Stimulated activated CD4-positive, alpha-beta T cell treated with anti-CD3 and anti-CD28 coated beads, Interleukin-15, amount 100 ng/mL, for 24 hours (primary cell): ENCODE data around the gene UNC5A.

Source experiments
- DNase-seq: peaks from one replicate; pipeline ENCODE4 v3.0.0-alpha.2; 2020

Gene UNC5A

DNA sequence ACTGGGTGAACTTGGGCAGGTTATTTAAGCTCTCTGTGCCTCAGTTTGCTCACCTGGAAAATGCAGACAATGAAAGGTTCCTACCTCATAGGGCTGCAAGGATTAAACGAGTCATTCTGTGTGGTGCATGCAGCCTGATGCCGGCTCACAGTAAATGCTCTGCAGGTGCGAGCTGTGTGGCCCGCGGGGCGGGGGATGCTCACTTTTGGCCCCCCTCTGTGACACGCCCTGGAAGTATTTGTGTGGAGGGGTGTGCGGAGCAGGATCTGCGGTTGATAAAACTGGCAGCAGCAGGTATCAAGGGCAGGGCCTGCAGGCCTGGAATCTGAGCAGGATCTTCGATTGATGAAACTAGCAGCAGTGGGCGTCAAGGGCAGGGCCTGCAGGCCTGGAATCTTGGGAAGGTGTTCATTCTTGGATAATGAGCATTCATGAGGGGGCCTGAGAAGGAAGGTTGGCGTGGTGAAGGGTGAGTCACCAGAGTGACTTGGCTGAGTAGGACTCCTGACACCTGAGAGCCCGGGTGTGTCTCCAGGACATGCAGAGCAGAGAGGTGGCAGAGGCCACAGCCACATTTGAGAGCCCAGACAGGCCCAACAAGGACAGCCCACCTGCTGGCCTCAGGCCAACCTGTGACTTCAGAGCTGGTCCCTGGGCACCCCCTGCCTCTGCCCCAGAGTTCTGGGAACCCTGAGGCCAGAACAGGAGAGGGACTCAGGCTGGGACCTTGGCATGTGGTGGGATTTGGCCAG is 11.9 kb downstream of the UNC5A start:
- DNase-seq: no peak

GRCh38 chr5:176822793-176823481 is 12.6 kb downstream of the UNC5A start:
- no peak for DNase-seq

- no peak for DNase-seq
Measured at GRCh38 chr5:176823869-176824412, 13.6 kb downstream of the UNC5A start.

- no peak for DNase-seq
Measured at GRCh38 chr5:176824604-176825003, 14.2 kb downstream of the UNC5A start.

DNA sequence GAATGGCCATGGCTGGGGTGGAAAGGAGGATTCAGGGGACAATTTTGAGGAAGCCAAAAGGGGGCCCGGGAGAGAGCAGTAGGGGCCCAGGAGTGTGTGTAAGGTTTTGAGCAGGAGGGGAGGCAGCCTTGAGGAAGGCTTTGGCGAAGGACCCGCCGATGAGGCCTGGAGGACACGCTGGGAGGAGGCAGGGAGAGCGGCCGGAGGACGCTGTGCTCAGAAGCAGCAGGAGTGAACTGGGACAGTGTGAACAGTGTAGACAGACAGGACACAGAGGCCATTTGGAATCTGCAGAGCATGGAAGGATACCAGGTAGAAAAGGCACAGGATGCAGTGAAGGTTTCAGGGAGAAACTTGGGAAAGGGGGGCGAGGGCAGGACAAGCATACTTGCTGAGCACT is 14.9 kb downstream of the UNC5A start:
- DNase-seq: no peak

- DNase-seq: no peak
Measured at GRCh38 chr5:176825957-176826356, 15.6 kb downstream of the UNC5A start.

DNA sequence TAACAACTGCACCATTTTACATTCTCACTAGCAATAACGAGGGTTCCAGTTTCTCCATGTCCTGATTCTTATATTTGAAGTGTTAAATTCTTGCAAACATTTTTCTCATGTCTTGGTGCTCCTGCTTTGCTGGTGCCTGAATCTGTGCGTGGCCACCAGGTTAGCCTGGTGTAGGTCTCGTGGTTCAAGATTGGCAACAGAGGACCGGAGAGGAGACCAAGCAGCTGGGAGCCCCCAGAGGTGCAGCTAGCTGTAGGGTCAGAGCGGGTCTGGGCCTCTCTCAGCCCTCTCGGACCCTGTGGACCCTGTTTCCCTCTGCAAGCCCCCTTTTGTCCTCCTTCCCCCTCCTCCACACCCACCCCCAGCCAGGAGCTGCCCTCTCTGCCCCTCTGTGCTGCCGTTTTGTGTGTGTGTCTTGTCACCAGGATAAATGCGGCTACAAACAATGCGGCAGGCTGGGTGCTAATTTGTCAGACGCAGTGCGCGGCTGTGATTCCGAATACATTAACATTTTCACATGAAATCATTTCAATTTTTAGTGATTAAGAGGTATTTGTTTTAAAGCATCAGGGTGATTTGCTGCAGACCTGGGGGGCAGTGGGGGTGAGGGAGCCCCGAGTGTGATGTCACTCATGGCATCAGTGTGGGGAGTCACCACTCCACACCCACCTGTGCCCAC is 17.5 kb downstream of the UNC5A start:
- no peak for DNase-seq

GRCh38 chr5:176829320-176829719 is 19.0 kb downstream of the UNC5A start:
- DNase-seq: no peak

GRCh38 chr5:176830422-176830994 is 20.1 kb downstream of the UNC5A start:
- no peak for DNase-seq

GRCh38 chr5:176830995-176831423 is 20.6 kb downstream of the UNC5A start:
- DNase-seq: no peak

DNA sequence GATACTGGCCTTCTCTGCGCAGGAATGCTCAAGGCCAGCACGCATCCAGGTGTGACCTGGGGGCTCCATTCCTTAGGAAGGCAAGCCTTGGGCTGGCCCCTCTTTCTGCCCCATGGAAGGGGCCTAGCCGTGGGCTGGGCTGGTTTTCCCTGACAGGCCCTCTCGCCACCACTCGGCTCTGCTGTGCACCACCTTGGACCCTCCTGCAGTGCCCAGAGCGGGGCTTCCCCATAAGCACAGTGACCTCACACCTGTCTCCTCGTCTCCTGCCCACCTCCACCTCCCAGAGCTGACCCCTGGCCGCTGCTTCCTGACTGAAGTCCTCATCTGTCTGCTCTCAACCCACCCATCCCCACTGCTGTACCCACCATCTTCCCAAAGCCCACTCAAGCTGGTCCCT is 21.1 kb downstream of the UNC5A start:
- DNase-seq: no peak

DNA sequence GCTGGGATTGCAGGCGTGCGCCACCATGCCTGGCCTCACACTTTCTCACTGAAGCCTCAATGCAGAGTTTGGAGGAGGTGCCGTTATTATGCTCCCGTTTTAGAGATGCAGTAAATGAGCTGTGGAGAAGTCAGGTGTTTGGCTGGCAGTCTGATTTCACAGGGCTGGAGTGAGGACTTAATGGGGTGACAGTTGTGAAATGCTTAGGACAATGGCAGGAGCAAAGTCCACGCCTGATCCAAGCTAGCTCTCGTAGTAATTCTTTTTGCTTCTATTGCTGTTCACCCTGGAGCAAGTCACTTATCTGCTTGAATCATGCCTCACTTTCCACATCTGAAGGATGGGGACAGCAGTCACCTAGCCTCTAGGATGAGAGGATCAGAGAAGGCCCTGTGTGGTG is 21.8 kb downstream of the UNC5A start:
- no peak for DNase-seq

- DNase-seq: no peak
Measured at GRCh38 chr5:176833286-176833685, 22.9 kb downstream of the UNC5A start.

DNA sequence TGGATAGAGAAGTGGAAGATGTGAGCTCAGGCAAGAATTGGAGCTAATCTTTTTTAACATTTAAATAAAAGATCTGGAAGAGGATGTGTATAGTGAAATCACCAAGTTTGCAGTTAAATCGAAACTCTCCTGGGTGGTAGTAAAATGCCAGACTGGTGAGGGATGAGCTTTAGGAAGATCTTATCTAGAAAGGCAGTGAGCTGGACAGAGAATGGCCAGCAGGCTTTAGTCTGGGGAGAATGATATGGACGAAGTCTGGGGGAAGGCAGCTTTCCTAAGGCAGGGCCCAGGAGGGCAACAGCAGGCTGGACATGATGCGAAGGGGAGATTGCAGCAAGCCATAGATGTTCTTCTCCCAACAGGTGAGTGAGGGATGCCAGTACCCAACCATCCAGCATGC is 25.6 kb downstream of the UNC5A start:
- no peak for DNase-seq

DNA sequence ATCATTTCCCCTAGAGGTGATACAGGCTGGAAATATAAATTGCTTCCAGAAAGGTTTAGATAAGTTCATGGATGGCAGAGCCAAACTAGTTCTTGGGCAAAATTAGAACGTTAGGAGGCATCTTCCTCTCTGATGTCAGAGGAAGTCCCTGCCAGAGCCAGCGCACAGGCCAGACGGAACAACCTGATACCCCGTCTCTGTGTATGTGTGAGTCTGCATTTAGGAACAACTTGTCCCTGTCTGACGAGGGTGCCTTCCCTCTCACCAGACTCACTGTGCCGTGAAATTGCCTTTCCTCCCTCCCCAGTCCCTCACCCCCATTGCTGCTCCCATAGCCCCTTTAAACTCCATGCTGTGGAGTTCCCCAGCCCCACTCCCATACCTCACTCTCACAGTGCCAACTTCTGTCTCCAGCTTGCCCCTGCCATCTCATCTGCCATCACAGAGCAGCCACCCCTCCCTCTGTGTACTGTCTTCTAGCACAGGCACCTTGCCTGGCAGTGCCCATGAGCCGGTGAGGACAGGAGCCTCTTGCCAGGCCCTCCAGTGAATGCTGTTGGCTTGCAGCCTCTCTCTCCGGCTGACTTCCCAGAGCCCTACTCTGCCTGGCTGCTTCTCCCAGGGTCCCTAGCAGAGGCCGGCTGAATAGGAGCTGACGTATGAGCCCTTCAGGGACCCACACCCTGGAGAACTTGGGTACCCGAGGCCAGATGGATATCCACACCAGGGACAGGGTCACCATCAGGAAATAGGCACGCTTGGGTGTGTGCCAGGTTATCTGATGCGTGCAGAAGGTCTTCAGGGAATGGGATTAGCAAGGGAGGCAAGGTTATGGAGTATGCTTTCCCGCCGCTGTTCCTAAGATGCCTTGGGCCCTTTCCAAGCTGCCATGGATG is 26.7 kb downstream of the UNC5A start:
- DNase-seq: no peak

DNA sequence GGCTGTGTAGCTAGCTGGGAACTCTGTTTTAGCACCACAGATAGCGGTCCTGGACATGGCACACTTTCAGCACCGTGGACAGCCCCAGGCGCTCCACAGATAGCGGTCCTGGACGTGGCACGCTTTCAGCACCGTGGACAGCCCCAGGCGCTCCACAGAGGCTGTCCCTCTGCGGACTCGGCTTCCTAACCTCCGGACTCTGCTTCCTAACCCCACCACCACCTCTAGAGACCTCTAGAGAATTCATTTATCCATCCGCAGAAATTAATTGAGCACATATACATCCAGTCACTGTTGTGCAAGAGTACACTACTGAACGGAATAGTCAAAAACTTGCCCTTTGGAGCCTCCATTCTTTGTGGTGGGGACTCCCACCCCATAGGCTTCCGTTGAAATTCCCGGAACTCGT is 27.4 kb downstream of the UNC5A start:
- peak; percentile 84 for DNase-seq

DNA sequence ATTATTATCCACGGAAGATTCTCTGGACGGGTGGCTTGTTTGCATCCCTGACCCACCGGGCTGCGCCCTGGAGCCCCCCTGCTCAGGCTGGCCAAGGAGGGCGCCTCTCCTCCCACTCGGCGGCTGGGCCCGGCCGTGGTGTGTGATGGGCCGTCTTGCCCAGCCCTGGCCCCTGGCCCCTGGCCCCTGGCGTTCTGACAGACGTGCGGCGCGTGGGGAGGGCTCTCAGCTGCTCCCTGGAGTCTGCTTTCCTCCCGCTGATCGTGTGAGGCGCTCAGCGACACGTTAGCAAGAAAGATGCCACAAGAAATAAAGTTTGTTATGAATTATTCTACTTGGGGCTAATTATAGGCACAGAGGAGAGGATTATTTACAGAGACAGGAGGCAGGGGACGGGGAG is 33.3 kb downstream of the UNC5A start:
- DNase-seq: no peak

DNA sequence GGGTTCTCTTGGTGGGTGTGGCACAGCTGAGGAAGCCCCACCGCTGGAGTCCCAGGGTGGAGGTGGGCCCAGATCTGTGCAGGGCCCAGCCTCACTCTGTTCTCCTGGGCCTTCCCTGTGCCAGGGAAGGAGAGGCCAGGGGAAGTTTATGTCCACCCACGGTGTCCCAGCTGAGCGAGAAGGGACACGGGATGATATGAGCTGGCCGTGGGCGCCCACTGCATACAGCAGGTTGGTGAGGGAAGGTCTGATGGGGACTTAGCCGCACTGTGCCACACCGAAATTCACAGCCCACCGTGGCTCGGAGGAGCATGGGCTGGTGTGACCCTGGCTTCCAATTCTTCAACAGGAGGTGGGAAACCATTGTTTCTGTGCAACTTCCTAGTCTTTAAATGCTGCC is 33.9 kb downstream of the UNC5A start:
- no peak for DNase-seq

DNA sequence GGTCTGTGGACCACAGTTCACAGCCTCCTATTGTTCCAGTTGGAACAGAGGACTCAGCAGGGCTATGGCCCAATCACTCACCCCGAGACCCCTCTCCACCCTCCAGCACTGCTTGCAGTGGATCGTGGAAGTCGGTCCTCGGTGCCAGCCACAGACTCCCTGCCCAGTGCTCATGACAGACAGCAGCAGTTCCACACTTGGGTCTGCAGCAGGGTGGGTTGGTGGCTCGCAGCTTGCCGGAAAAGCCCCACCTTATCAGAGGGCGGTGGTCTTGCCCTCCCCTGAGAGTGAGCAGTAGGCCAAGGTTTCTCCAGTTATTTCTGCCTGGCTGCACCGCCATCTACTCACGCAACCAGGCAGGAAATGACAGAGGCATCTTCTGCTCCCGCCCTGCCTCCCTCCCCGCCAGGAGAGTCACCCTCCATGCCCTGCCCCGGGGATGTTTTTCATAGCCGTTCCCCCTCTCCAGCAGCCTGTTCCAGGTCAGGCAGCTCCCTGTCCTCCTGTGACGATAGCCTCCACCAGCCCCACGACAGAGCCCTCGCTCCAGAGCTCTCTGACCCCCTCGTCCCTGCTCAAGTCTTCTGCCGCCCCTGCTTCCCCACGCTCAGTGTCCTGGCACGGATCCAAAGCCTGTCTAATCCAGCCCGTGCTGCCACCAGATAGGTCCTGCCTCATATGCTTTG is 34.5 kb downstream of the UNC5A start:
- DNase-seq: no peak

DNA sequence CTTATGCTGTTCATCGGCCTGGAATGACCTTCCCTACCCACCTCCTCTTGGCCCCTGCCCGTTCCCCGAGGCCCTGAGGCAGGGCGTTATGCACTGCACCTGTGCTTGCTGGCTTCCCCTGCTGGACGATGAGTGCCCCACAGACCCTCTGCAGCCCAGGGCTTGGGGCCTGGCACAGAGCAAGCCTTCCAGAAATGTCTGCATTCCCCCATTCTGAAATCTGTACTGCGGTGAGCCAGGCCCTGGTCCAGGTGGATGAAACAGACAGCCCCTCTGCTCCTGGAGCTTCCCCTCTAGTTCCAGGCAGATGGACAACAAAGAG is 35.0 kb downstream of the UNC5A start:
- DNase-seq: no peak

- peak; percentile 26 for DNase-seq
Measured at GRCh38 chr5:176846335-176847140, 36.2 kb downstream of the UNC5A start.
